OCI-M1 (cell line): ENCODE results near the gene INSRR.
A peak's percentile ranks its signal among the peaks of the same experiment; 100 is the strongest.

ENCODE experiments used
- DNase-seq: peaks from one replicate; lab custom pipeline; 2025; lab: John Stamatoyannopoulos, UW

Gene INSRR

DNA sequence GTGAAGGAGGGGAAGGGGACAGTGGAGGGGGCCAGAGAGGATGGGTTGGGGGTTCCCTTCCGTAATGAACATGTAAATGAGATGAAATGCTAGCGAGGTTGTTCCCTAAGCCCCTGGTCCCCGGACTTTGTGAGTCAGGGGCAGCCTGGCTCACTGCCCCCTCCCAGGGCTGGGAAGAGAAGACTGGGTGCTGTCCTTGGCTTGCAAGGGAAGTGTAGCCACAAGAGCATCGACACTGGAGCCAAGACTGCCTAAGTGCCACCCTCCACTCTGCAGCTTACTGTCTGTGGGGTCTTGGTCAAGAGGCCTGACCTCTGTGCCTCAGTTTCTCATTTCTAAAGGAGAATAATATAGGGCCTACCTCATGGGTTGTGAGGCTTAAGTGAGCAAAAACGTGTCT is 35.1 kb upstream of the INSRR start:
- DNase-seq = no peak

- no peak for DNase-seq
Observed at GRCh38 chr1:156893048-156893953, 34.4 kb upstream of the INSRR start, which contains the start of gene PEAR1. Gene PEAR1, plus strand, starts transcription at chr1:156893718. Its CDS starts 10,209 bp downstream, at chr1:156903927.

DNA sequence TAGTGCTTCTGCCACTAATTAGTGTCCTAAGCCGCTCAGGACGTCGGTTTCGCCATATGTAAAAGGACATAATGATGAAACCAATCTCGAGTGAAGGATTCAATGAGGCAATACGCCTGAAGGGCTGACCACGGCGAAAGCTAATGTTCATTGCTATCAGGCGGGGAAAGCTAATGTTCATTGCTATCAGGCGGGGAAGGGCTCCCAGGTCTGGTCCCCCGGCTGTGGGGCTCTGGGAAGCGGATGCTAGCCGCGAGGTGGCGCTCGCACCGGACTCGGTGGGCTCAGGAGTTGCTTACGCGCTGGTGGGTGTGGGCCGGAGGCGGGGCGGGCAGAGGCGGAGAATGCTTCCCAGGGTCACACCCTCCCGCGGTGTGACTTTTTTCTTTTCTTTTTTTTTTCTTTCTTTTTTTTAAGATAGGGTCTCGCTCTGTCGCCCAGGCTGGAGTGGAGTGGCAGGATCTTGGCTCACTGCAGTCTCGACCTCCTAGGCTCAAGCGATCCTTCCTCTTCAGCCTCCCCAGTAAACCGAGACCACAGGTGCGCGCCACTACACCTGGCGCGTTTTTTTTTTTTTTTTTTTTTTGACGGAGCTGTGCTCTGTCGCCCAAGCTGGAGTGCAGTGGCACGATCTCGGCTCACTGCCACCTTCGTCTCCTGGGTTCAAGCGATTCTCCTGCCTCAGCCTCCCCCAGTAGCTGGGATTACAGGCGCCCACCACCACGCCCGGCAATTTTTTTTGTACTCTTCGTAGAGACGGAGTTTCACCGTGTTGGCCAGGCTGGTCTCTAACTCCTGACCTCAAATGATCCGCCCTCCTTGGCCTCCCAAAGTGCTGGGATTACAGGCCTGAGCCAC is 33.5 kb upstream of the INSRR start:
- DNase-seq = peak; percentile 95

DNA sequence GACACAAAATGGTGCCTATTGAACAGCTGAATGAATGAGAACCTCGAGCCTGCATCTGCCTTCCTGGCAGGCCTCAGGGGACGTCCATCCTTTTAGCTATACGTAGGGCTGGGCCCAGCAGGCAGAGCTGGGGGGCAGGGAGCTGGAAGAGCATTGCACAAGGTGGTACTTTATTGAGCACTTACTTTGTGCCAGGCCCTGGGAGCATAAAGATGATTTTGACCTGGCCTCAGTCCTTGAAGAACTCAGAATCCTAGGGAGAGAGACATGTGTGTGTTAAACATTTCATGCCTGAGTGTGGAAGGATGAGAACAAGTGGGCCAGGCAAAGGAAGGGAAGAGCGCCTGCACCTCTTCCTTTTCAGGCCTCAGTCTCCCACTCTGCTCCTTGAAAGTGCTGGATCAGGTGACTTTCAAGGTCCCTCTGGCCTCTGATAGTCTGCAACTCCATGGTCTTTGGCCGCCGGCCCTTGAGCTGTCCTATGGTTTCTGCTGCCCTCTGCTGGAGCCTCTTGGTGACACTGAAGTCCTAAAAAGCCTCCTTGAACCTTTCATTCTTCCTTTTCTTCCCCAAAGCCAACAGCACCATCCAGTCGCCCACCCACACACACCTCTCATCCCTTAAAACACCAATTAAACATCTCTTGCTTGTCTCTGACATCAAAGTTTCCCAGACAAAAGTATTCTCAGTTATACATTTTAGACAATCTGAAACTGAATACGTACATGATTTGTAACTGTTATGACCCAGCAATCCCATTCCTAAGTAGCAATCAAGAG is 31.1 kb upstream of the INSRR start:
- peak; percentile 96 for DNase-seq

- no peak for DNase-seq
Observed at GRCh38 chr1:156887734-156888133, 28.8 kb upstream of the INSRR start.

- no peak for DNase-seq
Observed at GRCh38 chr1:156887317-156887716, 28.4 kb upstream of the INSRR start.

- DNase-seq = no peak
Observed at GRCh38 chr1:156886583-156887281, 27.8 kb upstream of the INSRR start.

GRCh38 chr1:156885880-156886355 is 27.0 kb upstream of the INSRR start:
- no peak for DNase-seq

- DNase-seq = no peak
Observed at GRCh38 chr1:156885314-156885713, 26.4 kb upstream of the INSRR start.

- DNase-seq = no peak
Observed at GRCh38 chr1:156884560-156885184, 25.8 kb upstream of the INSRR start.

DNA sequence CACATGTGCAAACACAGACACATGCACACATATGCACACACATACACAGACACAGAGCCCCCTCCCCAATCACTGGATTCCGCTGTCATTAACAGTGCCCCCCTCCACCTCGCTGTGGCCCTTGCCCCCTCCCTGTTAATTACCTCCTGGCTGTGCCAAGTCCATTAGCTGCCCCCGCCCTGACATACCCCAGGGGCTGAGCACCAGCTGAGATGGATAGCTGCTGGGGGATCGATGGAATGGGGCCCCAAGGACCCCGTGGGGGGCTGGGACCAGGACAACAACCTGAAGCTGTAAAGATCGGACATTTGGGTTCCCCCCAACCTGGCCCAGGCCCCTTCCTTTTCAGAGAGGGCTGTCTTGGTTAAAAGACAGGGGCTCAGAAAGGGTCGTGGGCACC is 25.0 kb upstream of the INSRR start:
- no peak for DNase-seq

DNA sequence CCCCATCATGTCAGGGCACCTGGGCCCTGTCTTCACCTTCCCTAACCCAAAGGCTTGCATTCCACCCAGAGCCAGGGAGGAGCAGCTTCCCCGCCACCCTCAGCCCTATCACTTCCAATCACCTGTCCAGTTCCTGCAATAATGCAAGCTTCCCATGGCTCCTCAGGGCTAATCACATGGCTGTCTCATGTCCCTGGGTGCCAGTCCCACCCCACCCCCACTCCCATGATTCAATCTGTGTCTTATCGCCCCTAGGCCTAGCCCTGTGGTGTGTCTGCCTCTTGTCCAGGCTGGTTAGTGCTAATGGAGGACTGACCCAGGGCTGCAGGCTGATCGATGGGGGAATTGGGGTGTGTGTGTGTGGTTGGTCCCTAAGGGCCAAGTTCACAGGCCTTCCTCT is 23.6 kb upstream of the INSRR start:
- DNase-seq = peak; percentile 74

DNA sequence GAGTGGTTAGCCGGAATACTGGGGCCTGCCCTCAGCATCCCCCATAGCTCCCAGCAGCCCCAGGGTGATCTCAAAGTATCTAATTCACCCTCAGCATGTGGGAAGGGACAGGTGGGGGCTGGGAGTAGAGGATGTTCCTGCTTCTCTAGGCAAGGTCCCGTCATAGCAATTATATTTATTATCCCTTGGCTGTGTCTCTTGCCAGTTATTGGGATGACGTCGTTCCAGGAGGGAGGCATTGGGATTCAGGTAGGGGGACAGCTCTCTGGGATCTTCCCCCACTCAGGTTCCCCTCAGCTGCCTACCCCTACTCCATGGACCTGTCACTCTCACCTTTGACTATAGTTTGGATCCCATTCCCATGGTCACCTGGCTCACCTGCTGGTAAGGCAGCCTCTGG is 22.7 kb upstream of the INSRR start:
- no peak for DNase-seq

- DNase-seq = no peak
Observed at GRCh38 chr1:156881101-156881500, 22.2 kb upstream of the INSRR start.

- DNase-seq = no peak
Observed at GRCh38 chr1:156880473-156880872, 21.6 kb upstream of the INSRR start.

GRCh38 chr1:156879876-156880275 is 21.0 kb upstream of the INSRR start:
- DNase-seq = no peak

DNA sequence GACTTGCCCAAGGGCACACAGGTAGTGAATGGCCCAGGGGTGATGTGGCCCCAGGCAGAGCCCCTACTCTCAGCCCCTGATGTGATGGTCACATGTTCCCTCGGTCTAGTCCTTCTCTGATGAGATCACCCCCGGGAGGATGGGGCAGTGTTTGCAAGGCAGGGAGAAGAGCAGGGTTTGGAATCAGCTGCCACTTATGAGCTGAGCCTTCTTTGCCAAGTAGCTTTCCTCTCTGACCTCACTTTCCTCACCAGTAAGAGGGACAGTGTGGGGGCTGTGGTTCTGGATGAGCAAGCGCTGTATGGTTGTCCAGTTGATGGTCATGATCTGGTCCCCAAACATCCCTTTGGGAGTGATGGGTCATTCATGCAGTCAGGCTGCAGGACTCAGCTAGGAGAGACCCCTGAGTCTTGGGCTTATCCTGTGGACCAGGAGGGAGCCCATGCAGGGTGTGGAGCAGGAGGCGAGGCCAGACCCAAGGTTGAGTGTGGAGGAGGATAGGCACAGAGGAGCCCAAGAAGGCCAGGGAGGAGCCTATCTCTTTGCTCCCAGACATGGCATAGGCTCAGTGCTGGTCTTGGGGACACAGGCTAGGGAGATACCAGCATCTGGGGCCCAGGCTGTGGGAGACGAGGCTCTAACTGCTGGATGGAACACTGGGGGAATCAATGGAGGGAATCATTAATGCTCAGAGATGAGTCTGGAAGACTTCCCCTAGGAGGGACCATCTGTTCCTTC is 18.7 kb upstream of the INSRR start:
- no peak for DNase-seq

GRCh38 chr1:156876281-156876680 is 17.4 kb upstream of the INSRR start:
- no peak for DNase-seq

DNA sequence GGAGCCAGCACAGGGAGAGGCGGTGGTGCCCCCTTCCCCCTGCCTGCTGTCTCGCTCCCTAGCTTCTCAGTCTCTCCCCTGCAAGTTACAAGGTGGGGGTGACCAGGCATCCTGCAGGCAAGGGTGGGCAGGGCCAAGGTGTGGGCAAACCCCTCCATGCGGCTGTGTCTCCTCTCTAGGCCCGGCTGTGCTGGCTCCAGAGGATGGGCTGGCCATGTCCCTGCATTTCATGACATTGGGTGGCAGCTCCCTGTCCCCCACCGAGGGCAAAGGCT is 16.4 kb upstream of the INSRR start:
- no peak for DNase-seq

DNA sequence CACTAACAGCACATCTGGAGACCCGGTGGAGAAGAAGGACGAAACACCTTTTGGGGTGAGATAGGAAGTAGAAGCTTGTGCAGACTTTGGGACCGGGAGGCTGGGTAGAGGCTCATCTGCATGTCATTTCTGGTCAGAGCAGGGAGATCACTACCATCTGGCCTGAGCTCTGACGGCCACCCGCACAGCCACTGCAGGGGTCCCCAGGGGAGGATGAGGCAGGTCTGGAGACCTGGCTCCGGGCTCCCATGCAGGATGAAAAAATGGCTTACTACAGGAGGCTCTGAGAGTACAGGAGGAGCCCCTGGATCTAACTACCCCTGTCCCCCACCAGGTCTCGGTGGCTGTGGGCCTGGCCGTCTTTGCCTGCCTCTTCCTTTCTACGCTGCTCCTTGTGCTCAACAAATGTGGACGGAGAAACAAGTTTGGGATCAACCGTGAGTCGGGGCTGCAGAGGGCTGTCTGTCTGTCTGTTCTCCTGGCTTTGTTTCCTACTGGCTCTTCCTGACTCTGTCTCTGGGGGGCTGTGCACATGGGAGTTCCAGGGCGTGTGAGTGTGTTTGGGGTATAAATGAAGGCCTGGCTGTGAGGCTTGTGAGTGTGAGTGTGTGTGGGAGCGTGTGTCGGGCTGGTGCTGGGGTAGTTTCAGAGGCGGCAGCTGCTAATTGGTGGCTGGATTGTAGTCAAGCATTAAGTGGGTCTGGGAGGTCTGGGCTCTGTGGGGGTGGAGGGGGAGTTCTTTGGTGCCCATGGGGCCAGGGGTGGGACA is 15.8 kb upstream of the INSRR start:
- no peak for DNase-seq
